ENCODE results near the gene AUTS2.

DNA sequence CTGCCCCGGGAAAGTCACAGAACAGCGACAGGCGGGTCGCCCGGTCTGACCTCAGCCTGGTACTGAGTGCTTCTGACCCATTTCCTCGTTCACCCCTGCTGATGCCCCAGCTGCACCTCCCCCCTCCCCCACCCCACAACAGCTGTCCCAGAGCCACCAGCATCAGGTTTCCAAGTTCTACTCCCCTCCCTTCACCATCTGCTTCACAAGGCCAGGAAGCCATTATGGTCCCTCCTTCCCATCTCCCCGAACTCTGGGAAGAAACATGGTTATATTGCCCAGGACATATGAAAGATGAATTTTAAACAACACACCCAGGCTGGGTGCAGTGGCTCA lies 1231.8 kb downstream of the AUTS2 start:
- TF ChIP-seq POLR2AphosphoS5 (IDR thresholded peaks at IDR 0.05) (no peak), POLR2A (IDR thresholded peaks at IDR 0.05) (no peak)
- TF ChIP-seq, protein P1, sequence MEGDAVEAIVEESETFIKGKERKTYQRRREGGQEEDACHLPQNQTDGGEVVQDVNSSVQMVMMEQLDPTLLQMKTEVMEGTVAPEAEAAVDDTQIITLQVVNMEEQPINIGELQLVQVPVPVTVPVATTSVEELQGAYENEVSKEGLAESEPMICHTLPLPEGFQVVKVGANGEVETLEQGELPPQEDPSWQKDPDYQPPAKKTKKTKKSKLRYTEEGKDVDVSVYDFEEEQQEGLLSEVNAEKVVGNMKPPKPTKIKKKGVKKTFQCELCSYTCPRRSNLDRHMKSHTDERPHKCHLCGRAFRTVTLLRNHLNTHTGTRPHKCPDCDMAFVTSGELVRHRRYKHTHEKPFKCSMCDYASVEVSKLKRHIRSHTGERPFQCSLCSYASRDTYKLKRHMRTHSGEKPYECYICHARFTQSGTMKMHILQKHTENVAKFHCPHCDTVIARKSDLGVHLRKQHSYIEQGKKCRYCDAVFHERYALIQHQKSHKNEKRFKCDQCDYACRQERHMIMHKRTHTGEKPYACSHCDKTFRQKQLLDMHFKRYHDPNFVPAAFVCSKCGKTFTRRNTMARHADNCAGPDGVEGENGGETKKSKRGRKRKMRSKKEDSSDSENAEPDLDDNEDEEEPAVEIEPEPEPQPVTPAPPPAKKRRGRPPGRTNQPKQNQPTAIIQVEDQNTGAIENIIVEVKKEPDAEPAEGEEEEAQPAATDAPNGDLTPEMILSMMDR (IDR thresholded peaks at IDR 0.05) = no peak

Measured in breast epithelium (tissue), 3 donors.